Measurements from ENCODE around the gene TNRC6C. TPM values are rescaled to one million over a fixed set of nuclear protein-coding genes. Genes with fewer than 3 reads are reported as not detected.

Gene TNRC6C
- total RNA-seq, 1 donor from 2014 or later: 24.6 TPM

GRCh38 chr17:78089576-78090281, 131.2 kb downstream of the TNRC6C start:
- H3K27ac Mint-ChIP-seq: no peak overlapping the region
- ChIA-PET CTCF (interaction anchor here (1.1 kb wide), 2 partner anchors 87 to 332 kb away, joined by 3 to 5 read pairs; no protein-coding TSS in a partner anchor), POLR2A (no interaction called here)
- peaks cover 81% of the 10 kb centered on the region for H3K36me3 Mint-ChIP-seq (ENCODE audit: low read depth)
- intact Hi-C loops (cut with micrococcal nuclease): no loop called here
- no peak for DNase-seq
- no peak for ATAC-seq (ENCODE audit: low read depth)
- no peak for TF ChIP-seq CTCF (IDR thresholded peaks at IDR 0.05)
- H3K9me3 Mint-ChIP-seq: no peaks in the 10 kb centered on the region
- H3K4me1 Mint-ChIP-seq: no peaks in the 10 kb centered on the region
- no peaks in the 10 kb centered on the region for H3K27me3 Mint-ChIP-seq
- no peak overlapping the region for H3K4me3 Mint-ChIP-seq

- H3K27me3 Mint-ChIP-seq: no peaks in the 10 kb centered on the region
- ChIA-PET POLR2A (no interaction called here), CTCF (no interaction called here)
- no peak for DNase-seq
- intact Hi-C loops (cut with micrococcal nuclease): no loop called here
- no peak for TF ChIP-seq CTCF (IDR thresholded peaks at IDR 0.05)
- no peaks in the 10 kb centered on the region for H3K9me3 Mint-ChIP-seq
- no peak for ATAC-seq (ENCODE audit: low read depth)
- H3K27ac Mint-ChIP-seq: no peak overlapping the region
- H3K4me3 Mint-ChIP-seq: no peak overlapping the region
- H3K36me3 Mint-ChIP-seq (ENCODE audit: low read depth): peaks cover 84% of the 10 kb centered on the region
- H3K4me1 Mint-ChIP-seq: no peaks in the 10 kb centered on the region
These were observed 134.4 kb downstream of the TNRC6C start for GRCh38 chr17:78092794-78093324.

GRCh38 chr17:78095035-78095434, 136.5 kb downstream of the TNRC6C start:
- intact Hi-C loops (cut with micrococcal nuclease): no loop called here
- CTCF ChIA-PET: no interaction called here
- no peak for DNase-seq
- Mint-ChIP-seq H3K4me3 (no peak overlapping the region), H3K36me3 (ENCODE audit: low read depth) (peaks cover 90% of the 10 kb centered on the region), H3K9me3 (no peaks in the 10 kb centered on the region), H3K27ac (no peak overlapping the region), H3K4me1 (no peaks in the 10 kb centered on the region), H3K27me3 (no peaks in the 10 kb centered on the region)
- no peak for TF ChIP-seq CTCF (IDR thresholded peaks at IDR 0.05)
- no peak for ATAC-seq (ENCODE audit: low read depth)
- POLR2A ChIA-PET: interaction anchor here (0.6 kb wide), 1 partner anchor 288 kb away, joined by 4 read pairs; no protein-coding TSS in a partner anchor

GRCh38 chr17:78096093-78096492, 137.6 kb downstream of the TNRC6C start:
- Mint-ChIP-seq H3K27me3 (no peaks in the 10 kb centered on the region), H3K36me3 (ENCODE audit: low read depth) (peaks cover 87% of the 10 kb centered on the region), H3K4me3 (no peak overlapping the region), H3K27ac (no peak overlapping the region), H3K9me3 (no peaks in the 10 kb centered on the region), H3K4me1 (no peaks in the 10 kb centered on the region)
- no peak for DNase-seq
- ChIA-PET CTCF (interaction anchor here (1.2 kb wide), 1 partner anchor 11 kb away, joined by 3 read pairs; no protein-coding TSS in a partner anchor), POLR2A (no interaction called here)
- intact Hi-C loops (cut with micrococcal nuclease): no loop called here
- TF ChIP-seq CTCF (IDR thresholded peaks at IDR 0.05): no peak
- ATAC-seq (ENCODE audit: low read depth): no peak

GRCh38 chr17:78101112-78101511, 142.6 kb downstream of the TNRC6C start:
- intact Hi-C loops (cut with micrococcal nuclease): no loop called here
- TF ChIP-seq CTCF (IDR thresholded peaks at IDR 0.05): no peak
- Mint-ChIP-seq H3K27ac (no peak overlapping the region), H3K36me3 (ENCODE audit: low read depth) (peaks cover 66% of the 10 kb centered on the region), H3K4me3 (no peak overlapping the region), H3K4me1 (no peaks in the 10 kb centered on the region), H3K27me3 (no peaks in the 10 kb centered on the region), H3K9me3 (no peaks in the 10 kb centered on the region)
- CTCF ChIA-PET: no interaction called here
- DNase-seq: no peak
- POLR2A ChIA-PET: interaction anchor here (0.6 kb wide), 1 partner anchor 367 kb away, joined by 3 read pairs; no protein-coding TSS in a partner anchor
- ATAC-seq (ENCODE audit: low read depth): no peak

Measured in activated B cell treated with CpG ODN at 0.5 μM for 24 hours (primary cell).